ENCODE data around the gene POLRMT. TPM values are rescaled to one million over a fixed set of nuclear protein-coding genes. Genes with fewer than 3 reads are reported as not detected.

POLRMT gene
- total RNA-seq, 1 donor from 2014 or later: 29.0 TPM

DNA sequence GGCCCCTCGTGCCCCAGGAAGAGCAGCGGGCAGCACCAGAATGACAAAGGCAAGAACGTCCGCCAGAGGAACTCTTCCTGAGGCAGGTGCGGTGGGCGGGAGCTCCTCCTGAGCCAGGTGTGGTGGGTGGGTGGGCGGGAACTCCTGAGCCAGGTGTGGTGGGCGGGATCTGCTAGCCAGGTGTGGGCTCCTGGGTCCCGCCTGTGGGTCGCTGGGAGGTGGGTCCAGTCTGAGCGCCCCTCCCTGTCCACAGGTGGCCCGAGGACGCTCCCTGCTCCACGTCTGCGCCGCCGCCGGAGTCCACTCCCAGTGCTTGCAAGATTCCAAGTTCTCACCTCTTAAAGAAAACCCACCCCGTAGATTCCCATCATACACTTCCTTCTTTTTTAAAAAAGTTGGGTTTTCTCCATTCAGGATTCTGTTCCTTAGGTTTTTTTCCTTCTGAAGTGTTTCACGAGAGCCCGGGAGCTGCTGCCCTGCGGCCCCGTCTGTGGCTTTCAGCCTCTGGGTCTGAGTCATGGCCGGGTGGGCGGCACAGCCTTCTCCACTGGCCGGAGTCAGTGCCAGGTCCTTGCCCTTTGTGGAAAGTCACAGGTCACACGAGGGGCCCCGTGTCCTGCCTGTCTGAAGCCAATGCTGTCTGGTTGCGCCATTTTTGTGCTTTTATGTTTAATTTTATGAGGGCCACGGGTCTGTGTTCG, 50.7 kb downstream of the POLRMT start:
- Histone ChIP-seq H3K27me3 (ENCODE audit: control insufficient read depth, insufficient read depth, low read length) (no peaks in the 10 kb centered on the region), H3K4me3 (ENCODE audit: low read depth, low read length) (no peak overlapping the region), H3K36me3 (ENCODE audit: control insufficient read depth, insufficient read depth, low read length) (peaks cover 28% of the 10 kb centered on the region)
- DNase-seq (ENCODE audit: low read depth): no peak
- TF ChIP-seq, protein P1, sequence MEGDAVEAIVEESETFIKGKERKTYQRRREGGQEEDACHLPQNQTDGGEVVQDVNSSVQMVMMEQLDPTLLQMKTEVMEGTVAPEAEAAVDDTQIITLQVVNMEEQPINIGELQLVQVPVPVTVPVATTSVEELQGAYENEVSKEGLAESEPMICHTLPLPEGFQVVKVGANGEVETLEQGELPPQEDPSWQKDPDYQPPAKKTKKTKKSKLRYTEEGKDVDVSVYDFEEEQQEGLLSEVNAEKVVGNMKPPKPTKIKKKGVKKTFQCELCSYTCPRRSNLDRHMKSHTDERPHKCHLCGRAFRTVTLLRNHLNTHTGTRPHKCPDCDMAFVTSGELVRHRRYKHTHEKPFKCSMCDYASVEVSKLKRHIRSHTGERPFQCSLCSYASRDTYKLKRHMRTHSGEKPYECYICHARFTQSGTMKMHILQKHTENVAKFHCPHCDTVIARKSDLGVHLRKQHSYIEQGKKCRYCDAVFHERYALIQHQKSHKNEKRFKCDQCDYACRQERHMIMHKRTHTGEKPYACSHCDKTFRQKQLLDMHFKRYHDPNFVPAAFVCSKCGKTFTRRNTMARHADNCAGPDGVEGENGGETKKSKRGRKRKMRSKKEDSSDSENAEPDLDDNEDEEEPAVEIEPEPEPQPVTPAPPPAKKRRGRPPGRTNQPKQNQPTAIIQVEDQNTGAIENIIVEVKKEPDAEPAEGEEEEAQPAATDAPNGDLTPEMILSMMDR (IDR thresholded peaks at IDR 0.05; ENCODE audit: insufficient read depth, low read length, severe bottlenecking): no peak
- FAIRE-seq: no peak

DNA sequence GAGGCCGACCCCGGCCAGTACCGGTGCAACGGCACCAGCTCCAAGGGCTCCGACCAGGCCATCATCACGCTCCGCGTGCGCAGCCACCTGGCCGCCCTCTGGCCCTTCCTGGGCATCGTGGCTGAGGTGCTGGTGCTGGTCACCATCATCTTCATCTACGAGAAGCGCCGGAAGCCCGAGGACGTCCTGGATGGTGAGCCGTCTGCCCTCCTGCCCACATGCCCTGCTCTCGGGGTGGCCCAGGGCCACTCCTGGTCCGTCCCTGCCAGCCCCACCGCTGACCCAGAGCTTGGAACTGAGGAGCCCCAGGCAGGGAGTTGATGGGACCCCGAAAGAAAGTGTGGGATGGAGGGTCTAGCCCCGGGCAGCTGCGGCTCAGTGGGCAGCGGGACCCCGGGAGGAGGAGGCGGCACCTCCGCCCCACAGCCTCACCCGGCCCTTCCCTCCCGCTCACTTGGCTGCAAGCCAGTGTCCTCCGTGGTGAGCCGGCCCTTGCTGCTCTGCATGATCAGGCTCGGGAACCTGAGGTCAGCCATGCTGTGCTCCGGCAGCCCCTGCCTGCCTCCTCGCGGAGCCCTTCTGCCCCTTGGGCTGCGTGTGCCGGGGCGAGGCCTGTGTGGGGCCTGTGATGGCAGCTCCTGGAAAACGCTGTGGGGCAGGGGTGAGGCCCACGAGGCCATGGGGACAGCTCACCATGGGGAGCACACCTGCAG, 51.8 kb downstream of the POLRMT start:
- Histone ChIP-seq H3K36me3 (ENCODE audit: control insufficient read depth, insufficient read depth, low read length) (peaks cover 33% of the 10 kb centered on the region), H3K4me3 (ENCODE audit: low read depth, low read length) (no peak overlapping the region), H3K27me3 (ENCODE audit: control insufficient read depth, insufficient read depth, low read length) (no peaks in the 10 kb centered on the region)
- DNase-seq (ENCODE audit: low read depth) (no peak), FAIRE-seq (no peak)
- TF ChIP-seq, protein P1 (IDR thresholded peaks at IDR 0.05; ENCODE audit: insufficient read depth, low read length, severe bottlenecking): no peak

DNA sequence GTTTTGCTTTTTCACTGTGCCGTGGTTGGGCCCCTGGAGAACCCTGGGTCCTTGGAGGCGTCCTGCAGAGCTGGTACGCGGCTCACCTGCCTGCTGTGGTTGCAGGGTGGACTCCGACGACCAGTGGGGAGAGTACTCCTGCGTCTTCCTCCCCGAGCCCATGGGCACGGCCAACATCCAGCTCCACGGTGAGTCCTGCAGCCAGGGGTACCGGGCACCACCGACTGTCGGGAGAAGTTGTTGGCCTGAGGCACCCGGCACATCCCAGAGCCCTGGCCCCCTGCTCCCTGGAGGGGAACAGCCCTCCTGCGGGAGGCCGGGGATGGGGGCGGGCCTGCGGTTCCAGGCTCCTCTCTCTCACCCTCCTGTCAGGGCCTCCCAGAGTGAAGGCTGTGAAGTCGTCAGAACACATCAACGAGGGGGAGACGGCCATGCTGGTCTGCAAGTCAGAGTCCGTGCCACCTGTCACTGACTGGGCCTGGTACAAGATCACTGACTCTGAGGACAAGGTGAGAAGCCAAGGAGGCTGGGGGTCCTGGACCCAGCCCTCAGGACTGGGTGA, 53.0 kb downstream of the POLRMT start:
- TF ChIP-seq, protein P1 (IDR thresholded peaks at IDR 0.05; ENCODE audit: insufficient read depth, low read length, severe bottlenecking): no peak
- H3K4me3 ChIP-seq (ENCODE audit: low read depth, low read length): no peak overlapping the region
- FAIRE-seq: no peak
- DNase-seq (ENCODE audit: low read depth): no peak
- no peaks in the 10 kb centered on the region for H3K27me3 ChIP-seq (ENCODE audit: control insufficient read depth, insufficient read depth, low read length)
- peaks cover 33% of the 10 kb centered on the region for H3K36me3 ChIP-seq (ENCODE audit: control insufficient read depth, insufficient read depth, low read length)

DNA sequence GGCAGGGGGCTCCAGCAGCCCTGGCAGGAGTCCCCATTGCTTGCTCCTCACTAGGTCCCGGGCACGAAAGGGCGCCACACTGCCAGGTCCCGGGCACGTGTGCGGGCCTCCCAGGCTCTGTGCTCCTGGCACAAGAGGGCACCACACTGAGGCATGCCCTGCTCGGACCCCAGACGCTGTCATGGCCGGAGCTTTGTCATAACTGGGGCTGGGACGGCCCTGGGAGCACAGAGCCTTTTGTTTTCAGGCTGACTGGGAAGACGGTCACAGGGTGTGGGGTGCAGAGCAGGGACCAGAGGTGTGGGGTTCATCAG, 53.5 kb downstream of the POLRMT start:
- no peak for DNase-seq (ENCODE audit: low read depth)
- H3K27me3 ChIP-seq (ENCODE audit: control insufficient read depth, insufficient read depth, low read length): no peaks in the 10 kb centered on the region
- FAIRE-seq: no peak
- H3K36me3 ChIP-seq (ENCODE audit: control insufficient read depth, insufficient read depth, low read length): peaks cover 34% of the 10 kb centered on the region
- no peak overlapping the region for H3K4me3 ChIP-seq (ENCODE audit: low read depth, low read length)
- TF ChIP-seq, protein P1 (IDR thresholded peaks at IDR 0.05; ENCODE audit: insufficient read depth, low read length, severe bottlenecking): no peak

DNA sequence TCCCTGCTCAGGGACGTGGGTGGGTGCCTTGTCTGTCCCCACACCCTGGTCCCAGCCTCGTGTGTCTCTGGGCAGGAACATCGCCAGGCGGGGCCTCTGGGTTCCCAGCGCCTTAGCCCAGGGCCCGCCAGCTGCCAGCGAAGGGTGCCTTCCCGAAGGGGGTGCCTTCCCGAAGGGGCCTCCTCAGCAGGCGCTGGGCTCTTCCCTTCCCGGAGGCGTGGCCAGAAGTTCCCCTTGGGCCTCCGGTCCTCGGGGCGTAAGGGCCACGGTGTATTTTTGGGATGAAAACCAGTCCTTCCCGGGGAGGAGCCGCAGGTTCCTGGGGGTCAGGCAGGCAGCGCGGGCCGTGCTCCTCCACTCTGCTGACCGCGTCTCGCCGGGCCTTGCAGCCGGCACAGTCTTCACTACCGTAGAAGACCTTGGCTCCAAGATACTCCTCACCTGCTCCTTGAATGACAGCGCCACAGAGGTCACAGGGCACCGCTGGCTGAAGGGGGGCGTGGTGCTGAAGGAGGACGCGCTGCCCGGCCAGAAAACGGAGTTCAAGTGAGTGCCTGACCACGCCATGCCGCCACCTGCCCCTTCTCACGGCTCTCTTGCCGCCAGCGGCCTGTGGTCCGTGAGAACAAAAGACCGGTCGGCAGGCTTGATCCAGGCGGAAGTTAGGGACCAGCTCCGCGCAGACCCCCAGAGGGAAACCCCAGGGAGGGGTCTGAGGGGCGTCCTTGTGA, 54.1 kb downstream of the POLRMT start:
- Histone ChIP-seq H3K36me3 (ENCODE audit: control insufficient read depth, insufficient read depth, low read length) (peaks cover 34% of the 10 kb centered on the region), H3K27me3 (ENCODE audit: control insufficient read depth, insufficient read depth, low read length) (no peaks in the 10 kb centered on the region), H3K4me3 (ENCODE audit: low read depth, low read length) (no peak overlapping the region)
- TF ChIP-seq, protein P1 (IDR thresholded peaks at IDR 0.05; ENCODE audit: insufficient read depth, low read length, severe bottlenecking): no peak
- DNase-seq (ENCODE audit: low read depth): no peak
- no peak for FAIRE-seq
